ENCODE data around the gene FREM1.

Gene FREM1

GRCh38 chr9:14693251-14693861, 216.9 kb downstream of the FREM1 start, which contains the start of gene ZDHHC21:
TSS of gene ZDHHC21 (minus strand) at chr9:14693432. CDS start at chr9:14674340, 19,092 bp downstream.
- H3K9me3 ChIP-seq (ENCODE audit: insufficient read depth, low read length) = no peaks in the 10 kb centered on the region
- peak within 1 kb of the TSS; percentile 89 for H3K4me2 ChIP-seq (ENCODE audit: low read depth, low read length, poor library complexity, severe bottlenecking)
- H3K9ac ChIP-seq (ENCODE audit: low read length) = peak within 1 kb of the TSS; percentile 66
- H3K4me3 ChIP-seq (ENCODE audit: insufficient read depth, low read length, poor library complexity, severe bottlenecking) = peak within 1 kb of the TSS; percentile 62
- H3K9me2 ChIP-seq (replicated peaks; ENCODE audit: insufficient read depth, low read length) = no peaks in the 10 kb centered on the region
- H3K27ac ChIP-seq (ENCODE audit: low read depth, low read length) = no peak within 1 kb of the TSS
- no peaks in the 10 kb centered on the region for H3K27me3 ChIP-seq (ENCODE audit: low read length)
- no peak for TF ChIP-seq CTCF (IDR thresholded peaks at IDR 0.05; ENCODE audit: insufficient read depth, low read length, poor library complexity, severe bottlenecking)
- no peaks in the 10 kb centered on the region for H3F3A ChIP-seq (ENCODE audit: insufficient read depth)
- H3K79me2 ChIP-seq (ENCODE audit: insufficient read depth, low read length) = no peaks in the 10 kb centered on the region
- H4K20me1 ChIP-seq (ENCODE audit: low read depth, low read length) = no peaks in the 10 kb centered on the region
- H3K36me3 ChIP-seq (ENCODE audit: low read length) = no peaks in the 10 kb centered on the region
- peak within 1 kb of the TSS; percentile 89 for H2AFZ ChIP-seq (ENCODE audit: low read depth, low read length, severe bottlenecking)

GRCh38 chr9:14692470-14693250, 217.6 kb downstream of the FREM1 start:
- H3K4me2 ChIP-seq (ENCODE audit: low read depth, low read length, poor library complexity, severe bottlenecking) = peak overlapping the region; percentile 89
- no peak for TF ChIP-seq CTCF (IDR thresholded peaks at IDR 0.05; ENCODE audit: insufficient read depth, low read length, poor library complexity, severe bottlenecking)
- TF ChIP-seq EZH2phosphoT487 (conservative IDR thresholded peaks at IDR 0.05; ENCODE audit: low read length) = no peak
- peak overlapping the region; percentile 62 for H3K4me3 ChIP-seq (ENCODE audit: insufficient read depth, low read length, poor library complexity, severe bottlenecking)
- no peaks in the 10 kb centered on the region for H3K9me2 ChIP-seq (replicated peaks; ENCODE audit: insufficient read depth, low read length)
- no peaks in the 10 kb centered on the region for H3K9me3 ChIP-seq (ENCODE audit: insufficient read depth, low read length)
- no peaks in the 10 kb centered on the region for H3K36me3 ChIP-seq (ENCODE audit: low read length)
- H2AFZ ChIP-seq (ENCODE audit: low read depth, low read length, severe bottlenecking) = peak overlapping the region; percentile 89
- H3K9ac ChIP-seq (ENCODE audit: low read length) = peak overlapping the region; percentile 66
- H3F3A ChIP-seq (ENCODE audit: insufficient read depth) = no peaks in the 10 kb centered on the region
- H3K79me2 ChIP-seq (ENCODE audit: insufficient read depth, low read length) = no peaks in the 10 kb centered on the region
- H3K27ac ChIP-seq (ENCODE audit: low read depth, low read length) = no peak overlapping the region
- H3K27me3 ChIP-seq (ENCODE audit: low read length) = no peaks in the 10 kb centered on the region
- H4K20me1 ChIP-seq (ENCODE audit: low read depth, low read length) = no peaks in the 10 kb centered on the region

GRCh38 chr9:14690948-14691730, 219.1 kb downstream of the FREM1 start:
- no peak for TF ChIP-seq CTCF (IDR thresholded peaks at IDR 0.05; ENCODE audit: insufficient read depth, low read length, poor library complexity, severe bottlenecking)
- TF ChIP-seq EZH2phosphoT487 (conservative IDR thresholded peaks at IDR 0.05; ENCODE audit: low read length) = no peak
- Histone ChIP-seq H4K20me1 (ENCODE audit: low read depth, low read length) (no peaks in the 10 kb centered on the region), H3K36me3 (ENCODE audit: low read length) (no peaks in the 10 kb centered on the region), H3K4me3 (ENCODE audit: insufficient read depth, low read length, poor library complexity, severe bottlenecking) (no peak overlapping the region), H3K4me2 (ENCODE audit: low read depth, low read length, poor library complexity, severe bottlenecking) (no peak overlapping the region), H3K79me2 (ENCODE audit: insufficient read depth, low read length) (no peaks in the 10 kb centered on the region), H3K9me2 (replicated peaks; ENCODE audit: insufficient read depth, low read length) (no peaks in the 10 kb centered on the region), H3K9me3 (ENCODE audit: insufficient read depth, low read length) (no peaks in the 10 kb centered on the region), H3K9ac (ENCODE audit: low read length) (no peak overlapping the region), H3F3A (ENCODE audit: insufficient read depth) (no peaks in the 10 kb centered on the region), H2AFZ (ENCODE audit: low read depth, low read length, severe bottlenecking) (no peak overlapping the region), H3K27me3 (ENCODE audit: low read length) (no peaks in the 10 kb centered on the region), H3K27ac (ENCODE audit: low read depth, low read length) (no peak overlapping the region)

Data from SU-DHL-6 (cell line).